Measurements from ENCODE around the gene ZNRF3.

The ZNRF3 gene

GRCh38 chr22:29043906-29044575 is 160.7 kb downstream of the ZNRF3 start:
- DNase-seq: no peak

- no peak for DNase-seq
Observed at GRCh38 chr22:29044657-29045176, 161.3 kb downstream of the ZNRF3 start.

GRCh38 chr22:29048822-29049654 is 165.7 kb downstream of the ZNRF3 start:
- no peak for DNase-seq

GRCh38 chr22:29049655-29050263 is 166.4 kb downstream of the ZNRF3 start:
- no peak for DNase-seq

GRCh38 chr22:29050457-29050856 is 167.1 kb downstream of the ZNRF3 start:
- no peak for DNase-seq

GRCh38 chr22:29053048-29053702 is 169.8 kb downstream of the ZNRF3 start:
- DNase-seq: no peak

GRCh38 chr22:29054251-29054767 is 170.9 kb downstream of the ZNRF3 start:
- no peak for DNase-seq

GRCh38 chr22:29055192-29055830 is 171.9 kb downstream of the ZNRF3 start:
- no peak for DNase-seq

GRCh38 chr22:29056472-29056871 is 173.1 kb downstream of the ZNRF3 start:
- DNase-seq: no peak

- no peak for DNase-seq
Observed at GRCh38 chr22:29060251-29060869, 177.0 kb downstream of the ZNRF3 start.

- DNase-seq: no peak
Observed at GRCh38 chr22:29060931-29061330, 177.6 kb downstream of the ZNRF3 start.

GRCh38 chr22:29061773-29062172 is 178.4 kb downstream of the ZNRF3 start, which contains the start of gene C22orf31:
TSS of gene C22orf31 (minus strand) at chr22:29061831. CDS start at chr22:29061792, 39 bp downstream.
- DNase-seq: no peak

GRCh38 chr22:29062286-29062821 is 179.0 kb downstream of the ZNRF3 start:
- no peak for DNase-seq

GRCh38 chr22:29065468-29066190 is 182.3 kb downstream of the ZNRF3 start:
- no peak for DNase-seq

GRCh38 chr22:29069463-29069862 is 186.1 kb downstream of the ZNRF3 start:
- DNase-seq: no peak

- DNase-seq: no peak
Observed at GRCh38 chr22:29070490-29070889, 187.1 kb downstream of the ZNRF3 start.

- no peak for DNase-seq
Observed at GRCh38 chr22:29071261-29072045, 188.1 kb downstream of the ZNRF3 start.

- peak; percentile 78 for DNase-seq
Observed at GRCh38 chr22:29072193-29072978, 189.0 kb downstream of the ZNRF3 start.
